Measurements from ENCODE around the gene USP25.

GRCh38 chr21:15713412-15713811, 16.4 kb upstream of the USP25 start:
- TF ChIP-seq POLR2A (IDR thresholded peaks at IDR 0.05) (no peak), CTCF (IDR thresholded peaks at IDR 0.05 in 8 of 11, conservative IDR thresholded peaks at IDR 0.05 in 3 of 11) (no peak)
